HG02610 (cell line): ENCODE measurements around the gene FADS1.

Source experiments
- ATAC-seq: cut with Tn5 transposase; IDR thresholded peaks from one replicate; pipeline ENCODE4 v1.9.1; 2021; ENCODE audit warnings: mild to moderate bottlenecking, moderate library complexity; ENCODE audit not compliant: unreplicated experiment

FADS1 gene

DNA sequence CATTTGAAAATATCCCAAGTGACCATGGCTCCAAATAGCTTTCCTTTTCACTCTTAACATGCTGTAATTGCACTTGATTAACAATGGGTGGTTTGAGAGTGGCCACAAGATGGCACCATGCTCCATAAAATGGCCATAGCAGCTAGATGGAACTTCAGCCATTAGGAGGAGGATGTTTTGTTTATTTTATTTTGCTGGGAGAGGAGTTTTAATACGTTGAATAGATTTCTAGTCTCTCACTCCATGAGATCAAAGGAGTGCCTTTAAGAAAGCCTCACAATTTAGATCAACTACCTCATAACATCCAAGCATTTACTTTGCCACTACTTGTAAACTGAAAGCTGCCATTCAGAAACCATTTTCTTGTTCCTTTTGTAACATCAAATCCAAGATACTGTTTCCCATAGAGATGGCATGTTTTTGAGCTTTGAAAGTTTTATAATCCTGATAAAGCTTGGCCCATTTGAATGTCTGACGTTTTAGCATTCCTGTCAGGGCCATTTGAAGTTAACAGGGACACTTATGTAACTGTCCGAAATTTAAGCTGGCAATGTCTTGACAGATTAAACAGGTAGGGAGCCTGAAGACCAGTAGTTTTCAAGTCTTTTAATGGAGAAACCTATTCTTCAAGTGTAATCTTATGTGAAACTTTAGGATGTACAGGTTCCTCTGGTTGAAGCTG lies 19.4 kb downstream of the FADS1 start:
- no peak for ATAC-seq

DNA sequence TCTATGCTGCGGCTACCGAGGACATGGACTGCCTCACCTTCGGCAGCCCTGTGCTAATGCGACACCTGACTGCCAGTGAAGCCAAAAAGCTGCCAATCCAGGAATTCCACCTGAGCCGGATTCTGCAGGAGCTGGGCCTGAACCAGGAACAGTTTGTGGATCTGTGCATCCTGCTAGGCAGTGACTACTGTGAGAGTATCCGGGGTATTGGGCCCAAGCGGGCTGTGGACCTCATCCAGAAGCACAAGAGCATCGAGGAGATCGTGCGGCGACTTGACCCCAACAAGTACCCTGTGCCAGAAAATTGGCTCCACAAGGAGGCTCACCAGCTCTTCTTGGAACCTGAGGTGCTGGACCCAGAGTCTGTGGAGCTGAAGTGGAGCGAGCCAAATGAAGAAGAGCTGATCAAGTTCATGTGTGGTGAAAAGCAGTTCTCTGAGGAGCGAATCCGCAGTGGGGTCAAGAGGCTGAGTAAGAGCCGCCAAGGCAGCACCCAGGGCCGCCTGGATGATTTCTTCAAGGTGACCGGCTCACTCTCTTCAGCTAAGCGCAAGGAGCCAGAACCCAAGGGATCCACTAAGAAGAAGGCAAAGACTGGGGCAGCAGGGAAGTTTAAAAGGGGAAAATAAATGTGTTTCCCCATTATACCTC lies 20.8 kb downstream of the FADS1 start:
- ATAC-seq, result no peak

- no peak for ATAC-seq
Observed at GRCh38 chr11:61795459-61795858, 21.3 kb downstream of the FADS1 start.

- ATAC-seq, result no peak
Observed at GRCh38 chr11:61794579-61794978, 22.2 kb downstream of the FADS1 start.

- no peak for ATAC-seq
Observed at GRCh38 chr11:61793829-61794204, 23.0 kb downstream of the FADS1 start.

DNA sequence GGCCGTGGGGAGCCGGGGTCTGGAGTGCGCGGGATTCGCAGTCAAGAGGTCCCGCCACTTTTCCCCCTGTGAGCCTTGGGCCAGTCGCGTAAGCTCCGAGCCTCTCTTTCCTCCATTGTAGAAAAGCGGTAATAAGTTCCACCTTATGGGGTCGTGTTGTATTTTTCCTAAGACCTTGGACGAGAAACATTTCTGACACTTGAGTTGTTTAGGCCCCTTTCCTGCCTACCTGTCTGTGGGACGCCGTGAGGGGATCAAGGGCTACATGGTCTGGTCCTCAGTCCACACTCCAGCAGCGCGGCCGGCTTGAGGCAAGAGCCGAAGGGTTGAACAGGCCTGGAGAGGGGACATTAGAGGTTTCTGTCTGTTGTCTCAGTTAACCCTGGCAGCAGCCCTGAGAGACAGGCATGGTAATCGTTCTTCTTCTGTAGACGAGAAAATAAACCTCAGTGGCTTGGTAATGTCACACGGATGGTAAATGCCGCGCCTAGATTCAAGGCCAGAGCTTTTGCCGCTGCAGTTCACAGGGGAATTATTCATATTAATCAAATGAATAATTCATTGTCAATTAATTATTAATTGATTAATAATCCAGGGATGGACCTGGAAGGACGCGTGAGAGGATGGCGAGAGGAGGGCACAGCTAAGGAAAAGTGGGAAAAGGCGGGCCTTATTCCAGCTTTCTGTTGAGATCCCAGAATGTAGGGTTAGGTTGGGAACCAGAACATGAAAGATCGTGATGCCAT lies 23.5 kb downstream of the FADS1 start:
- no peak for ATAC-seq

GRCh38 chr11:61792310-61793082 lies 24.3 kb downstream of the FADS1 start, which contains the start of the genes FEN1 and TMEM258:
Gene FEN1 (plus strand): TSS chr11:61792911. CDS start chr11:61795362, 2,451 bp downstream.
Gene TMEM258 (minus strand): TSS chr11:61792599. CDS start chr11:61792558, 41 bp downstream.
- ATAC-seq, result peak; percentile 78

GRCh38 chr11:61791737-61792309 lies 25.0 kb downstream of the FADS1 start:
- peak; percentile 23 for ATAC-seq

- no peak for ATAC-seq
Observed at GRCh38 chr11:61787928-61788491, 28.8 kb downstream of the FADS1 start.

DNA sequence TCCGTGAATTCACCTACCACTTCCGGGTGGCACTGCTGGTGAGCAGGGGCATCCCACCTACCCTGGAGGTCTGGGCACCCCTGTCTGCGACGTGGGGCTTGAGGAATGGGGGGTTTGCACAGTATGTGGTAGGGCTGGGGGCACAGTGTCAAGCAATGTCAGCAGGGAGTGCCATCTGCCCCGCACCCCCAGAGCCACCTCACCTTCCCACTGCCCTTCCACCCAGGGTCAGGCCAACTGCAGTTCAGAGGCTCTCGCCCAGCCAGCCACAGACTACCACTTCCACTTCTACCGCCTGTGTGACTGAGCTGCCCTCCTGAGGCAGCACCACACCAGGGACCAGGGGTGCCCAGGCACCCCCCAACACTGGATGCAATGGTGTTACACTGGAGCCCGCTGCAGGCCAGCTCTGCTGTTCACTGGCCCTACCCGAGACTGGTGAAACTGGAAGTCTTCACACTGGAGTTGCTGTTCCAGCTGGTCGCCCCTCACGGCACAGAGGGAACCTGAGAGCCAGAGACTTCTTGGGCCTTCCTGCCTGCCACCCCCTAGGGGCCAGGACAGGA lies 30.9 kb downstream of the FADS1 start:
- no peak for ATAC-seq

- no peak for ATAC-seq
Observed at GRCh38 chr11:61784506-61784805, 32.3 kb downstream of the FADS1 start.

GRCh38 chr11:61783717-61784505 lies 32.9 kb downstream of the FADS1 start:
- ATAC-seq, result no peak

DNA sequence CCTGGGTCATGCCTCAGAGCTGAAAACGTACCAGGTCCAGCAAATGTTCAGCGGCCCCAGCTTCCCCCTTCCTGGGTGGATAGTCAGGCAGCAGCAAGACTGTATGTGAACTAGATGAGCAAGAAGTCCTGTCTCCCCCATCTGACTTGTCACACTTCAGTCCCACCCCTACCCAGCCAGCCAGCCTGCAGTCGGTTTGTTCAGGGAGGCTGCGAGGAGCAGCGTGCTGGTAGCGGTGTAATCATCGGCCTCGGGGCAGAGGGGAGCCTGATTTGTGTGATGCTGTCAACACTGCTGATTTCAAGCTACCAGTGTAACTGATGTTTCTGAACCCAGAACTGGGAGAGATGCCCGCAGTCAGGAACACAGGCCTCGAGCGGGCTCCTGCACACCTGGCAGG lies 34.0 kb downstream of the FADS1 start:
- ATAC-seq, result no peak

- ATAC-seq, result no peak
Observed at GRCh38 chr11:61782299-61782698, 34.5 kb downstream of the FADS1 start.

DNA sequence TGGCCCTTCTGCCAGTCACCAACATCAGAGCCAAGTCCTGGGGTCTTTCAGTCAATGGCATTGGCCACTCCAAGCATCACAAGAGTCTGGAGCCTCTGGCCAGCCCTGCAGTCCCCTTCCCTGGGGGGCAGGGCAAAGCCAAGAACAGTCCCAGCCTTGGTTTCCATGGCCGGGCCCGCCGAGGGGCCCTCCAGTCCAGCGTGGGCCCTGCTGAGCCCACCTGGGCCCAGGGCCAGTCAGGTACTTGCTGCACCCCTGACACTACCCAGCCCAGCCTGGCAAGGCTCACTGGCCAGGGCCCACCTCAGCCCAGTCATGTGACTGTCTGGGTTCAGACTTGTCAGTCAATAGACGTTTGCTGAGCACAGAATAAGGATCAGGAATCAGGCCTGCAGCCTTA lies 35.2 kb downstream of the FADS1 start:
- ATAC-seq, result no peak

GRCh38 chr11:61780581-61781162 lies 36.1 kb downstream of the FADS1 start:
- ATAC-seq, result no peak

- ATAC-seq, result no peak
Observed at GRCh38 chr11:61779666-61780525, 36.9 kb downstream of the FADS1 start.
